GM12878 (cell line): ENCODE data around the gene FHIP1B. TPM values are rescaled to one million over a fixed set of nuclear protein-coding genes. Genes with fewer than 3 reads are reported as not detected.

Experiments used
- polyA plus RNA-seq, 11 experiments: library from polyadenylated mRNA; depleted of rRNA in 4 of 11; unstranded in 6 of 11; stranded (reverse) in 5 of 11; fragments of >200 nt; fragmentation: Nextera tagmentation in 4 of 11; fragmentation: Illumina TruSeq in 1 of 11; extraction: Ambion mirVana in 4 of 11; extraction: Trizol in 1 of 11; gene quantifications; 1 replicate in 1 of 11; 2 replicates in 10 of 11; pipeline versions ENCODE4 v1.2.1 to v1.2.3, GENCODE V29; 2011 to 2016; ENCODE audit warnings: inconsistent platforms in 2 of 11, missing spikeins in 2 of 11, low read depth in 1 of 11
- total RNA-seq, 4 experiments: library from RNA; depleted of rRNA in 3 of 4; stranded (reverse); fragments of >200 nt in 3 of 4; fragmentation: Illumina TruSeq in 1 of 4; extraction: Trizol in 1 of 4; gene quantifications; 2 replicates each; pipeline versions ENCODE4 v1.2.1 to v1.2.3, GENCODE V29; 2013 to 2021

FHIP1B gene
- total and polyA plus RNA-seq, 10 of the 15 experiments (the other 5 are each of a cell fraction or from before 2014, with no cell fraction given) = 0.90 to 28.1 (median 11.1) TPM

Other genes starting within 250 kb of the FHIP1B start
Only the 7 nearest of the 16 such genes appear.
- gene OR56B4, start 127.0 kb downstream of the FHIP1B start, total RNA-seq (2014; rRNA removed) = not detected in 2 replicates
- not detected in 2 replicates for gene OR56B4, start 127.0 kb downstream of the FHIP1B start, total RNA-seq (2014; rRNA removed; fragmentation: Illumina TruSeq; extraction: Trizol)
- not detected in 2 replicates for gene OR56B4, start 127.0 kb downstream of the FHIP1B start, total RNA-seq (2021)
- not detected in 2 replicates for gene OR56B4, start 127.0 kb downstream of the FHIP1B start, polyA plus RNA-seq (2011; rRNA removed)
- not detected in 2 replicates for gene OR56B4, start 127.0 kb downstream of the FHIP1B start, polyA plus RNA-seq (2014; fragmentation: Illumina TruSeq; extraction: Trizol)
- not detected for gene OR56B4, start 127.0 kb downstream of the FHIP1B start, polyA plus RNA-seq (2014; fragmentation: Nextera tagmentation; extraction: Ambion mirVana)
- gene OR56B4, start 127.0 kb downstream of the FHIP1B start, polyA plus RNA-seq (2014; rRNA removed) = not detected in 2 replicates
- gene OR56B4, start 127.0 kb downstream of the FHIP1B start, polyA plus RNA-seq (2016; fragmentation: Nextera tagmentation; extraction: Ambion mirVana) = not detected
- not detected in 2 replicates for gene OR52B2, start 64.3 kb downstream of the FHIP1B start, total RNA-seq (2014; rRNA removed)
- not detected in 2 replicates for gene OR52B2, start 64.3 kb downstream of the FHIP1B start, total RNA-seq (2014; rRNA removed; fragmentation: Illumina TruSeq; extraction: Trizol)
- gene OR52B2, start 64.3 kb downstream of the FHIP1B start, total RNA-seq (2021) = not detected in 2 replicates
- gene OR52B2, start 64.3 kb downstream of the FHIP1B start, polyA plus RNA-seq (2011; rRNA removed) = 0.08 and 0.13 TPM in 2 replicates
- not detected in 2 replicates for gene OR52B2, start 64.3 kb downstream of the FHIP1B start, polyA plus RNA-seq (2014; fragmentation: Illumina TruSeq; extraction: Trizol)
- gene OR52B2, start 64.3 kb downstream of the FHIP1B start, polyA plus RNA-seq (2014; fragmentation: Nextera tagmentation; extraction: Ambion mirVana) = not detected
- gene OR52B2, start 64.3 kb downstream of the FHIP1B start, polyA plus RNA-seq (2014; rRNA removed) = not detected in 2 replicates
- not detected for gene OR52B2, start 64.3 kb downstream of the FHIP1B start, polyA plus RNA-seq (2016; fragmentation: Nextera tagmentation; extraction: Ambion mirVana)
- gene OR52W1, start 35.4 kb downstream of the FHIP1B start, total RNA-seq (2014; rRNA removed) = not detected in 2 replicates
- not detected in 2 replicates for gene OR52W1, start 35.4 kb downstream of the FHIP1B start, total RNA-seq (2014; rRNA removed; fragmentation: Illumina TruSeq; extraction: Trizol)
- not detected in 2 replicates for gene OR52W1, start 35.4 kb downstream of the FHIP1B start, total RNA-seq (2021)
- not detected in 2 replicates for gene OR52W1, start 35.4 kb downstream of the FHIP1B start, polyA plus RNA-seq (2011; rRNA removed)
- gene OR52W1, start 35.4 kb downstream of the FHIP1B start, polyA plus RNA-seq (2014; fragmentation: Illumina TruSeq; extraction: Trizol) = not detected in 2 replicates
- gene OR52W1, start 35.4 kb downstream of the FHIP1B start, polyA plus RNA-seq (2014; fragmentation: Nextera tagmentation; extraction: Ambion mirVana) = not detected
- not detected in 2 replicates for gene OR52W1, start 35.4 kb downstream of the FHIP1B start, polyA plus RNA-seq (2014; rRNA removed)
- gene OR52W1, start 35.4 kb downstream of the FHIP1B start, polyA plus RNA-seq (2016; fragmentation: Nextera tagmentation; extraction: Ambion mirVana) = not detected
- gene C11orf42, start 29.1 kb downstream of the FHIP1B start, total RNA-seq (2014; rRNA removed) = not detected in 2 replicates
- gene C11orf42, start 29.1 kb downstream of the FHIP1B start, total RNA-seq (2014; rRNA removed; fragmentation: Illumina TruSeq; extraction: Trizol) = not detected in 2 replicates
- gene C11orf42, start 29.1 kb downstream of the FHIP1B start, total RNA-seq (2021) = not detected in 2 replicates
- gene C11orf42, start 29.1 kb downstream of the FHIP1B start, polyA plus RNA-seq (2011; rRNA removed) = not detected in 2 replicates
- not detected in 2 replicates for gene C11orf42, start 29.1 kb downstream of the FHIP1B start, polyA plus RNA-seq (2014; fragmentation: Illumina TruSeq; extraction: Trizol)
- not detected for gene C11orf42, start 29.1 kb downstream of the FHIP1B start, polyA plus RNA-seq (2014; fragmentation: Nextera tagmentation; extraction: Ambion mirVana)
- not detected in 2 replicates for gene C11orf42, start 29.1 kb downstream of the FHIP1B start, polyA plus RNA-seq (2014; rRNA removed)
- under 1 TPM in 1 of 2 experiments, not detected in 1; 0.19 TPM for gene C11orf42, start 29.1 kb downstream of the FHIP1B start, polyA plus RNA-seq (2016; fragmentation: Nextera tagmentation; extraction: Ambion mirVana)
- 0.06 and 0.11 TPM in 2 replicates for gene CNGA4, start 4.5 kb upstream of the FHIP1B start, total RNA-seq (2014; rRNA removed)
- not detected in 2 replicates for gene CNGA4, start 4.5 kb upstream of the FHIP1B start, total RNA-seq (2014; rRNA removed; fragmentation: Illumina TruSeq; extraction: Trizol)
- 0.10 TPM in 1 of 2 replicates, not detected in the other for gene CNGA4, start 4.5 kb upstream of the FHIP1B start, total RNA-seq (2021)
- 0.12 and 0.26 TPM in 2 replicates for gene CNGA4, start 4.5 kb upstream of the FHIP1B start, polyA plus RNA-seq (2011; rRNA removed)
- 0.07 and 0.13 TPM in 2 replicates for gene CNGA4, start 4.5 kb upstream of the FHIP1B start, polyA plus RNA-seq (2014; fragmentation: Illumina TruSeq; extraction: Trizol)
- gene CNGA4, start 4.5 kb upstream of the FHIP1B start, polyA plus RNA-seq (2014; fragmentation: Nextera tagmentation; extraction: Ambion mirVana) = not detected
- gene CNGA4, start 4.5 kb upstream of the FHIP1B start, polyA plus RNA-seq (2014; rRNA removed) = 0.05 and 0.08 TPM in 2 replicates
- gene CNGA4, start 4.5 kb upstream of the FHIP1B start, polyA plus RNA-seq (2016; fragmentation: Nextera tagmentation; extraction: Ambion mirVana) = not detected
- not detected in 2 replicates for gene CCKBR, start 25.2 kb upstream of the FHIP1B start, total RNA-seq (2014; rRNA removed)
- not detected in 2 replicates for gene CCKBR, start 25.2 kb upstream of the FHIP1B start, total RNA-seq (2014; rRNA removed; fragmentation: Illumina TruSeq; extraction: Trizol)
- not detected in 2 replicates for gene CCKBR, start 25.2 kb upstream of the FHIP1B start, total RNA-seq (2021)
- not detected in 2 replicates for gene CCKBR, start 25.2 kb upstream of the FHIP1B start, polyA plus RNA-seq (2011; rRNA removed)
- not detected in 2 replicates for gene CCKBR, start 25.2 kb upstream of the FHIP1B start, polyA plus RNA-seq (2014; fragmentation: Illumina TruSeq; extraction: Trizol)
- not detected for gene CCKBR, start 25.2 kb upstream of the FHIP1B start, polyA plus RNA-seq (2014; fragmentation: Nextera tagmentation; extraction: Ambion mirVana)
- not detected in 2 replicates for gene CCKBR, start 25.2 kb upstream of the FHIP1B start, polyA plus RNA-seq (2014; rRNA removed)
- not detected for gene CCKBR, start 25.2 kb upstream of the FHIP1B start, polyA plus RNA-seq (2016; fragmentation: Nextera tagmentation; extraction: Ambion mirVana)
- gene CAVIN3, start 85.9 kb upstream of the FHIP1B start, total RNA-seq (2014; rRNA removed) = 8.5 and 8.6 TPM in 2 replicates
- 1.3 and 1.8 TPM in 2 replicates for gene CAVIN3, start 85.9 kb upstream of the FHIP1B start, total RNA-seq (2014; rRNA removed; fragmentation: Illumina TruSeq; extraction: Trizol)
- gene CAVIN3, start 85.9 kb upstream of the FHIP1B start, total RNA-seq (2021) = 7.8 and 8.6 TPM in 2 replicates
- gene CAVIN3, start 85.9 kb upstream of the FHIP1B start, polyA plus RNA-seq (2011; rRNA removed) = 0.05 TPM in 1 of 2 replicates, not detected in the other
- gene CAVIN3, start 85.9 kb upstream of the FHIP1B start, polyA plus RNA-seq (2014; fragmentation: Illumina TruSeq; extraction: Trizol) = 0.79 and 1.4 TPM in 2 replicates
- under 1 TPM; 0.10 to 0.15 TPM for gene CAVIN3, start 85.9 kb upstream of the FHIP1B start, polyA plus RNA-seq (2014; fragmentation: Nextera tagmentation; extraction: Ambion mirVana)
- gene CAVIN3, start 85.9 kb upstream of the FHIP1B start, polyA plus RNA-seq (2014; rRNA removed) = 7.3 and 7.7 TPM in 2 replicates
- gene CAVIN3, start 85.9 kb upstream of the FHIP1B start, polyA plus RNA-seq (2016; fragmentation: Nextera tagmentation; extraction: Ambion mirVana) = 10 to 100 TPM; 13.1 to 13.9 TPM